A204.1 (cell line): Measurements from ENCODE around the gene TPSAB1.
"Not testable (repeated sequence)": the region's sequence is repeated elsewhere in the genome, so short reads cannot be mapped to it uniquely, and the experiment has no call there.

ENCODE experiments used
- FAIRE-seq: peaks from 2 replicates; lab custom pipeline; 2012; peaks lifted over from hg19 to GRCh38; lab: Jason Lieb, UNC

TPSAB1 gene

DNA sequence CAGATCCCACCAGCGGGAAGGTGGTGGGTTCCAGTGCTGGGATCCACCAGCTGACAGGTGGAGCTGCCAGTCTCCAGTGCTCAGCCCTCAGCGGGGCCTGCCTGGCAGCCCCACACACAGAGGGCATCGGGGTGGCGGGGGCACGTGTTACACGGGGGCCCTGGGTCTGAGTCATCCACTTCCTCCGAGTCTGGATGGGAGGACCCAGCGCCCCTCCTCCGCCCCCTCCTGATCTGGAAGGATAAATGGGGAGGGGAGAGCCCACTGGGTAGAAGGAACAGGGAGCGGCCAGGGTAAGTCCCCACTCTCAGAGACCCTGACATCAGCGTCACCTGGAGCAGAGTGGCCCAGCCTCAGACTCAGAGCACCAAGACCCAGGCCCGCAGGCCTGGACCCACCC, at the start of gene TPSAB1:
TPSAB1 (plus strand) TSS at position 270 of the 400 bp plus-strand sequence. CDS start 234 bp downstream, outside the sequence.
- not testable (repeated sequence) for FAIRE-seq

DNA sequence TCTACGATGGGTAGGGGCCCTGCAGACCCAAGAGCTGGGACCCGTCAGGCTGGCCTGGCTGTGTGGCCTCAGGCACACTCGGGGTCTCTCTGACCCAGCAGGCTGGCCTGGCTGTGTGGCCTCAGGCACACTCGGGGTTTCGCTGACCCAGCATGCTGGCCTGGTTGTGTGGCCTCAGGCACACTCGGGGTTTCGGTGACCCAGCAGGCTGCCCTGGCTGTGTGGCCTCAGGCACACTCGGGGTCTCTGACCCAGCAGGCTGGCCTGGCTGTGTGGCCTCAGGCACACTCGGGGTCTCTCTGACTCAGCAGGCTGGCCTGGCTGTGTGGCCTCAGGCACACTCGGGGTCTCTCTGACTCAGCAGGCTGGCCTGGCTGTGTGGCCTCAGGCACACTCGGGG, 49.7 kb upstream of the TPSAB1 start:
- not testable (repeated sequence) for FAIRE-seq

DNA sequence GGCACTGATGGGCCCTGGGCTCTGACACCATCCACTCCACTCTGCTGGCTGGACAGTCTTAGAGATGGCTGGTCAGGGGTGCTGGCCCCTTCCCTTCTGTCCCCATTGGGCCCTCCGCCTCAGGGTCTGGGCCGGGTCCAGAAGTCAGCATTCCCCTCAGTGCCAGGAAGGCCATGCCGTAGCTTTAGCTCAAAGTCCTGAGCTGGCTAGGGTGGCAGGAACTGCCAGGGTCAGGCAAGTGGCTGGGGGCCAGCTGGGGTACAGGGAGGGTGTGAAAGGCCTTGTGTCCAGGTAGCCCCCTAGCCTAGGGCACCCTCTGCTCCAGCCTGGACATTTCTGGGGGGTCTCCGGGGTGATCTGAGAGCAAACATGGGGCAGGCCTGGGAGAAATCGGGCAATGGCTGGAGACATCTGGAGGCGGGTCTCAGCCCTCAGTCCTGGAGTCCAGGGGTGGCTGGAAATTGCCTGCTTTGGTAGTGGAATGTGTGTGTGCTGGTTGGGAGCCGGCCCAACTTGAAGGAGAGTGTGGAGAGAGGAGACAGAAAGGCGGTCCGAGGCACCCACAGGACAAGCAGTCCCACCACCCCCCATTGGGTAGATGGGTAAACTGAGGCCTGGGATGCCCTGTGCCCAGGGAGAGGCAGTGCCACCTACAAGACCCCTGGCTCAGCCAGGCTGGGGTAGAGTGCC, 48.0 kb upstream of the TPSAB1 start:
- no peak for FAIRE-seq

DNA sequence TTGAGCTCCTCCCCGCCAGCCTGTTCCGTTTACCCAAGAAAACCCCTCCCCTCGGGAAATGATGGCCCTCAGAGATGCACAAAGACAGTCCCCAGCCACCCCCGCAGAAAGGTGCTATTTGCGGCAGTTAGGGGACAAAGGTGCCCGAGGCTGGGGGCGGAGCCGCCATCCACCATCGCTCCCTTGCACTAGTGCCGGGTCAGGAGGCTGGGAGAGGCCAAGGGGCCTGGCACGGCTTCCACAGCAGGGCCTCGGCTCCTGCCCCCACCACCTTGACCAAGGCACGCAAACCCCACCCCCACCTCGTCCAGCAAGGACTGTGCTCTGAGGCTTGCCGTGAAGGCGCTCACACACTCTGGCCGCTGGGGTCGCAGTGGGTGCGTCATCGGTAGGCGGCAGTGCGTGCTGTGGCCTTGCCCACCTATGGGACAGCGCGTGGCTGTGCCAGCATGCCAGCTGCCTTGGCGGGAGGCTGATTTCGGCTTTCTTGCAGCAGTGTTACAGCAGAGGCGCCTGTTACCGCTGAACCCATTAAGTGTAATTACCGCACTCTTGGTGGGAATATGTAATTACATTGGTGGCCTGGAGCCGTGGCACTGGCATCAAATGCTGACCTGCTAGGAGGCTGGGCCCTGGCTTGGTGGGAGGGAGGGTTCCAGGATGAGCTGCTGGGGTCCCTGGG, 47.2 kb upstream of the TPSAB1 start:
- no peak for FAIRE-seq

DNA sequence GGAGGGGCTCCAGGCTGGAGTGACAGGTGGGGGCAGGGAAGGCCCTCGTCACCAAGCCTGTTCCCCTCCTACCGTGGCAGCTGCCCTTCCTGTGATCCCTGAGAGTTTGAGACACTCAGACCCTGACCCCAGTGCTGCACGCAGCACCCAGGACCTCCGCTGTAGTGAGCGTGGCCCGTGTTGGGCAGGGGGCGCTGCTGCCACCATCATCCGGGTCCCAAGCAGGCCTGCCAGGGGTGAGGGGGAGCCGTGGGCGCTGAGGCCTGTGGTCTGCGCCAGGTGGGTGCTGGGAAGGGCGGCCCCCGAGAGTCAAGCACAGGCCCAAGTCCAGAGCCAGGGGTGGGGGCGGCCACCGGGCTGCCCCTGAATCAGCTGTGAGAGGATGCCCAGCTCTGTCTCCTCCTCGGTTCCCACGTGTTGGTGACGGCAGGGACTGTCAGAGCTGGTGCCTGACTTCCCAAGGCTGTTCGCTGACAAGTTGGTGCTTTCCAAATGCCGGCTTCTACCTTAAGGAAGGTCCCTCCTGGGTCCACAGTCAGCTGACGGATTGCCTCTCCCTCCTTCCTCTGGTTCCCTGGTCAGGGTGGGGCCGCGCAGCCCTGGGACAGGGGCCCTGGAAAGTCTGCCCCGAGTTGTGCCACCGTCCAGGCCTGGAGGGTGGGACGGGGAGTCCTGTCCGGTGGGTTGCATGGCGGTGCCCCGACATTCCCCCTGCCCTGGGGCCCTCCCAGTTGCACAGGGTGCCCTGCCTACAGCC, 46.5 kb upstream of the TPSAB1 start:
- FAIRE-seq: no peak

DNA sequence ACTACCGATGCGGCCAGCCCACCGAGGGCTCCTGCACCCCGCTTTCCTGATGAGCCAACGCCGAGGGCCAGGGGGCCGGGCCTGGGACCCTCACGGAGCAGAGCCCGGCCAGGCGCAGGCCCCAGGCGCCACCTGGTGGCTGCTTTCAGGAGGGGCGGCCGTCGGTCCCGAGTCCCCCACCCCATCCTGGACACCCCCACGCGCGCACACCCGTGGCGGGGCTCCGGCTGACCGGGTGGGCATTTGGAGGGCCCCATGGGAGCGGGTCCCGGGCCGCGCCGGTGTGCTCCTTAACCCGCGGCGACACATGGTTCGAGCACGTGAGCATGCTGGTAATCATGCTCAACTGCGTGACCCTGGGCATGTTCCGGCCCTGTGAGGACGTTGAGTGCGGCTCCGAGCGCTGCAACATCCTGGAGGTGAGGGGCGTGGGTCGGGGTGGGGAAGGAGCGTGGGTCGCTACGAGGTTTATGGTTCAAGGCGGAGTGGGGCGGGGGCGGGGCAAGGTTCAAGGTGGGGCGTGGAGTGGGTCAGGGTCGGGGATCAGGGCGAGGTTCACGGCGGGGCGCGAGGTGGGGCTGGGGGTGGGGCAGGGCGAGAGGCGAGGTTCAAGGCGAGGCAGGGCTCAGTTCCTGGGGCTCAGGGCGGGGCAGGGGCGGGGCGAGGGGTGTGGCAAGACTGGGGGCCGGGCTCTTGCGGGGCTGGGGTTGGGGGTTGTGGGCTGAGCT, 45.7 kb upstream of the TPSAB1 start:
- FAIRE-seq: no peak

DNA sequence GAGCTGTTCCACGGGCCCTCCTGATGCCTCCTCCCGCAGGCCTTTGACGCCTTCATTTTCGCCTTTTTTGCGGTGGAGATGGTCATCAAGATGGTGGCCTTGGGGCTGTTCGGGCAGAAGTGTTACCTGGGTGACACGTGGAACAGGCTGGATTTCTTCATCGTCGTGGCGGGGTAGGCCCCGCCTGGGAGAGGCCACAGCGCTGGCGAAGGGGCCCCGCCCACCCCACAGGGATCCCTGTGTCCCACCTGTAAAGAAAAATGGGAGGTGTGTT, 45.2 kb upstream of the TPSAB1 start:
- FAIRE-seq: no peak

DNA sequence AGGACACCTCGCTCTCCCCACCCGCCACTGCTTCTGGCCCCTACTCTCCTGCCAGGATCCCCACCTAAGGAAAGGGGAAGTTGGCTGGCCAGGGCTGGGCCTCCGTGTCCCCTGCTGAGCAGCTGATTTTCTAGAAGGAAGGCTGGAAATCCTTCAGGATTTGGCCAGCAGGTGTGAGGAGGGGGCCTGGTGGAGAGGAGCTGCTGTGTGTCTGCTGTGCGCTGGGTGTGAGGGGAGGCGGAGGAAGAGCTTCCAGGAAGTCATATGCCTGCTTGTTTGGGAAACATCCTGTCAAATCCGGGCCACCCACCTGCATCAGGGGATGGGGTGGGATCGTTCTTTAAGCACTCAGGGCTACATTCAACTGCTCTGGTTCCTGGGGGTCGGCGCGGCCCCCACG, 44.0 kb upstream of the TPSAB1 start:
- no peak for FAIRE-seq

DNA sequence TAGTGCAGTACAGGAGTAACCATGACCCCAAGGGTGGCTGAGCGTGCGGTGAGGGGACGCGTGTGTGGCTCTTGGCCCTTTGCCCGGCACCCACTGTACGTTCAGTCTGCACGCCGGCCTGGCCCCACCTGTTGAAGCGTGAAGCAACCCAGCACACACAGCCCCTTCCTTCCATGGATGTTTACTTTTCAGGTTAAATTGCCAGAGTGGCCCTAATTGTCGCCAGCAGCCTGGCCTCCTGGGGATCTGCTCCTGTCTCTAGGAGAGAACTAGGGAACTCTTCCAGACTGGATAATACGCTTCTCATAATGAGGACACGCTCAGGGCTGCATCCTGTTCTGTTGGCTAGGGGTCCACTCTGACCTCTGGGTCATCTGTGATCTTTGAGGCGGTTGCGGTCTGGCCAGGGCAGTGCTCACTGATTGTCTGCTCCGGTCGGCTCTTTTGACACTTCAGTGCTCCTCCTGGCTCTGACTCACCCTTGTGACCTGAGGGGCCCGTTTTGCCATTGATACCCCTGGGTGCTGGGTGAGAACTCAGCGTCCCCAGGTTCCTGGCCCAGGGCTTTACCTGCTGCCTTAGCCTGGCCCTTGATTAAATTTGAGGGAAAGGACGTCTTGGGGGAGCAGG, 43.2 kb upstream of the TPSAB1 start:
- no peak for FAIRE-seq

DNA sequence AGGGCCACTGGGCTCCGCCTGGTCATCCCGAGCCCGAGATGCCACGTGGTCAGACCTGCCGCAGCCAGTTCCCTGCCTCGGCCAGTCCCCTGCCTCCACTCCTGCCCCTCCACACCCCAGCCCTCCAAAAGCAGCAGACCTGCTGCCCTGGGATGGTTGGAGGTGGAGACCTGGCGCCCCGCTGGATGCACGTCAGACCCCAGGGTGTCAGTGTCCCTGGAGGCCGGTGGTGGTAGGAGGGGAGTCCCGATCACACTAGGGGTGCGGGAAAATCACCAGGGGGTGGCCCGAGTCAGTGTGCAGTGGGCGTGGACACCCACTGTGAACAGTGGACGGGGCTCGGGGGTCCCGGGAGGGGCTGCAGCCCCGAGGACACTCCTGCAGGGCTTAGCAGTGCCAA, 42.3 kb upstream of the TPSAB1 start:
- no peak for FAIRE-seq

DNA sequence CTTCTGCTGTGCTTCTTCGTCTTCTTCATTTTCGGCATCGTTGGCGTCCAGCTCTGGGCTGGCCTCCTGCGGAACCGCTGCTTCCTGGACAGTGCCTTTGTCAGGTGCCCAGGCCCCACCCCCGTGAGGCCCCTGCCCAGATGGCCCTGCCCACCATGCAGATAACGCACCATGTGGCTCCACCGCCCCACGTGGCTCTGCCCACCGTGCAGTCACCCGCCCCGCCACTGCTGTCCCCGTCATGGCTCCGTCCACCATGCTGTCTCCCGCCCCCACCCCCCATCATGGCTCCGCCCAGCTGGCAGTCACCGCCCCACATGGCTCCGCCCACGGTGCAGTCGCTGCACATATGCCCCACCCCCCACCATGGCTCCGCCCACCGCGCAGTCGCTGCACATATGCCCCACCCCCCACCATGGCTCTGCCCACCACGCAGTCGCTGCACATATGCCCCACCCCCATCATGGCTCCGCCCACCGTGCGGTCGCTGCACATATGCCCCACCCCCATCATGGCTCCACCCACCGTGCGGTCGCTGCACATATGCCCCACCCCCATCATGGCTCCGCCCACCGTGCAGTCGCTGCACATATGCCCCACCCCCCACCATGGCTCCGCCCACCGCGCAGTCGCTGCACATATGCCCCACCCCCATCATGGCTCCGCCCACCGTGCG, 41.7 kb upstream of the TPSAB1 start:
- FAIRE-seq: not testable (repeated sequence)

DNA sequence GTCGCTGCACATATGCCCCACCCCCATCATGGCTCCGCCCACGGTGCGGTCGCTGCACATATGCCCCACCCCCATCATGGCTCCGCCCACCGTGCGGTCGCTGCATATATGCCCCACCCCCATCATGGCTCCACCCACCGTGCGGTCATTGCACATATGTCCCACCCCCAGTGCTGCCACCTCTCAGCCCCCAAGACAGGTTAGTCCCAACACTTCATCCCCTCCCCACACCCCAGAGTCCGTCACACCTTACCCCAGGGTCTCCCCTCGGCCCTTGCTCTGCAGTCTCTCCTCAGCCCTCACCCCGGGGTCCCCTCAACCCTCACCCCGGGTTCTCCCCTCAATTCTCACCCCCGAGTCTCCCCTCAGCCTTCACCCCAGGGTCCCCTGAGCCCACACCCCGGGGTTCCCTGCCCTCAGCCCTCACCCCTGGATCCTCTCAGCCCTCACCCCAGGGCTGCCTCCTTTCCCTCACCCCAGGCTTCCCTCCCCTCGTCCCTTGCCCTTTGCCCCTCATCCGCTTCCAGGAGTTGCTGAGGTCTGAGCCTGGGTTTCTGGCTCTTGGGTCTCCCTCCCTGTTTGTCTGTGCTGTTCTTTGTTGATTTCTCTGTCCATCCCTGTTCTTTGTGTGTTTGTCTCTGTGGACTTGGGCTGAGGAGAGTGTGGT, 41.0 kb upstream of the TPSAB1 start:
- FAIRE-seq: no peak

DNA sequence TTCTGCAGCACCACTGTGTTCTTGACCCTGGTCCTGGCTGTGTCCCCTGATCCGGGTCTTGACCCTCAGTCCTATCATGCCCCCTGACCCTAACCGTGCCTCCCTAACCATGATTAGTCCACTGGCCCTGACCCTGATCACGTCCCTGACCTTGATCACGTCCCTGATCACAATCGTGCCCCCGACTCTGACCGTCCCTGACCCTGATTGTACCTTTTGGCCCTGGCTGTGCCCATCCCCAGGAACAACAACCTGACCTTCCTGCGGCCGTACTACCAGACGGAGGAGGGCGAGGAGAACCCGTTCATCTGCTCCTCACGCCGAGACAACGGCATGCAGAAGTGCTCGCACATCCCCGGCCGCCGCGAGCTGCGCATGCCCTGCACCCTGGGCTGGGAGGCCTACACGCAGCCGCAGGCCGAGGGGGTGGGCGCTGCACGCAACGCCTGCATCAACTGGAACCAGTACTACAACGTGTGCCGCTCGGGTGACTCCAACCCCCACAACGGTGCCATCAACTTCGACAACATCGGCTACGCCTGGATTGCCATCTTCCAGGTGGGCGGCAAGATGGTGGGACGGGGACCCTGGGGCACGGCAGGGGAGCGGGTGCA, 40.4 kb upstream of the TPSAB1 start:
- FAIRE-seq: no peak

DNA sequence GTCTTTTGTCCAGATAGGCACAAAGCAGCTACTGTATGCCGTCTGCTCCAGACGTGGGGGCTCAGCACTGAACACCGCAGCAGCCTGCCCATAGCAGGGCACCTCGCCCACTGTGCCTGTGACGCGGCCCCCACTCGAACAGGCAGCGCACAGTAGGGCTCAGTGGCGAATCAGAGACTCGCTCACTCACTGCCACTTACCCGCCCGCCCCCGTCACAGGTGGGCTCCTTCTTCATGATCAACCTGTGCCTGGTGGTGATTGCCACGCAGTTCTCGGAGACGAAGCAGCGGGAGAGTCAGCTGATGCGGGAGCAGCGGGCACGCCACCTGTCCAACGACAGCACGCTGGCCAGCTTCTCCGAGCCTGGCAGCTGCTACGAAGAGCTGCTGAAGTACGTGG, 39.1 kb upstream of the TPSAB1 start:
- FAIRE-seq: no peak

DNA sequence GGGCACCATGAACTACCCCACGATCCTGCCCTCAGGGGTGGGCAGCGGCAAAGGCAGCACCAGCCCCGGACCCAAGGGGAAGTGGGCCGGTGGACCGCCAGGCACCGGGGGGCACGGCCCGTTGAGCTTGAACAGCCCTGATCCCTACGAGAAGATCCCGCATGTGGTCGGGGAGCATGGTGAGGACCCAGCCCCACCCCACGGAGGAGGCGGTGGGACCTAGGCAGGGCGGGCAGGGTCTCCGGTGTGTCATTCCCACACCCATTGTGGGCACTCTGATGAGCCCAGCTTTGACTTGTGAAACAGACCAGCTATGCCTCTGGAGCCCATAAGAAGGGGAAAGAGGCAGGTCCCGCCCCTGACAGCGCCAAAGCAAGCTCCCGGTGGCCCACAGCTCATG, 38.2 kb upstream of the TPSAB1 start:
- no peak for FAIRE-seq

DNA sequence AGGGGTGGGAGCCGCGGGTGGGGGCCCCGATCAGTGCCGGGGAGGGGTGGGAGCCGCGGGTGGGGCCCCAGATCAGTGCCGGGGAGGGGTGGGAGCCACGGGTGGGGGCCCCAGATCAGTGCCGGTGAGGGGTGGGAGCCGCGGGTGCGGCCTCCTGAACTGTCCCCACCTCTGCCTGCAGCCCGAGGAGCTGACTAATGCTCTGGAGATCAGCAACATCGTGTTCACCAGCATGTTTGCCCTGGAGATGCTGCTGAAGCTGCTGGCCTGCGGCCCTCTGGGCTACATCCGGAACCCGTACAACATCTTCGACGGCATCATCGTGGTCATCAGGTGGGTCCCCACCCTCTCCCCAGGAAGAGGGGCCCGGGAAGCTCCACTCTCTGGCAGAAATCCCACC, 35.6 kb upstream of the TPSAB1 start:
- no peak for FAIRE-seq

DNA sequence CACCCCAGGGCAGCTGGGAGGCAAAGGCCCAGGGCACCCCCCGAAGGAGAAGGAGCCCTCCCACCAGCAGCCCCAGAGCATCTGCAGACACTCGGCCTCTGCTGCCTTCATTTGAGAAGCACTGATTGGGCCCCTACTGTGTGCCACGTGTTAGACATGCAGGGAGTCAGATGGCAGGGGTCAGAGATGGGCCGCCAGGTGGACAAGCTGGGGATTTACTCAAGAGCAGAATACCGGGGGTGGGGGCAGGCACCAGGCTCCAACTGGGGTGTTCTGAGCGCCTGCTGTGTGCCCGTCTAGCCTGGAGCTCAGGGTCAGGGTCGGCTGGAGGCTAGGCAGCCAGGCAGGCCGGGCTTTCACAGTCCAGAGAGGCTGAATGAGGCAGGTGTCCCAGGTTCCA, 34.2 kb upstream of the TPSAB1 start:
- FAIRE-seq: no peak

DNA sequence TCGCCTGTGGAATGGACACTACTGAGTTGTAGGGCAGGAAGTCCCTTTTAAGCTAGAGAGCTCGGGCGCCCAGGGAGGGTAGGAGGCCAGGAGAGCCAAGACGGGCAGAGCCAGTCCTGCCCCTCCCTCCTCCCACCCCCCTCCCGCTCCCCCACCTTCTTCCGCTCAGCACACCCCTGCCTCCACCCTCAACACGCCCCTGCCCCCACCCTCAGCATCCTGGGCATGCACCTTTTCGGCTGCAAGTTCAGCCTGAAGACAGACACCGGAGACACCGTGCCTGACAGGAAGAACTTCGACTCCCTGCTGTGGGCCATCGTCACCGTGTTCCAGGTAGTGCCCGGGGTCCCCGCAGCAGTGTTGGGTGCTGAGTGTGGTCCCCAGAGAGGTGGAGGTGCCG, 33.7 kb upstream of the TPSAB1 start:
- no peak for FAIRE-seq

DNA sequence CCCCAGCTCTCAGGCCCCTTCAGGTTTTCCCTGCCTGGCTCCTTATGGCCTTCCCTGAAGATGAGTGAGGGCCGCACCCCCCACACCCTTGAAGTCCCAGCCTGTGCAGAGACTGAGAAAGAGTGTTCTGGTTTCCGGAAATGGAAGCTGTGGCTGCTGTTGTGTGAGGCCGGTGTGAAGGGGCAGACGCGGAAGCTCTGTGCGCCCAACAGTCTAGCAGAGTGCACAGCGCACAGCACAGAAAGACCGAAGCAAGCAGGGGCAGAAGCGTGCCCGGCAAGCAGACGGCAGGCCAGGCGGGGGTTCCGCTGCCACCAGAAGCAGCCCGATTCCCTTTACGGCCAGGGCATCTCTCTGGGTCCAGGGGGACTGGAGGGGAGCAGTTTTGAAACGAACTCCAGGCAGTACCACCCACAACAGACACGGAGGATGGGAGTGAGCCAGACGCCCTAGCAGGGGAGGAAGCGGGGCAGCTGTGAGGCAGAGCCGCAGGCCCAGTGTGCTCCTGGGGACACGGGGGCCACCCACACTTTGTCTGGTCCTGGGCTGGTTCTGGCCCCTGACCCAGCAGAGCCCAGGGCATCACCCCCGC, 32.2 kb upstream of the TPSAB1 start:
- FAIRE-seq: no peak

DNA sequence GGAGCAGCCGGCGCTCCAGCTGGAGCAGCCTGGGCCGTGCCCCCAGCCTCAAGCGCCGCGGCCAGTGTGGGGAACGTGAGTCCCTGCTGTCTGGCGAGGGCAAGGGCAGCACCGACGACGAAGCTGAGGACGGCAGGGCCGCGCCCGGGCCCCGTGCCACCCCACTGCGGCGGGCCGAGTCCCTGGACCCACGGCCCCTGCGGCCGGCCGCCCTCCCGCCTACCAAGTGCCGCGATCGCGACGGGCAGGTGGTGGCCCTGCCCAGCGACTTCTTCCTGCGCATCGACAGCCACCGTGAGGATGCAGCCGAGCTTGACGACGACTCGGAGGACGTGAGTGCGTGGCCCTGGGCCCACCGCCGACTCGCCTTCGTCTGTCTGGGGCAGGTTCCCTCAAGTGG, 31.4 kb upstream of the TPSAB1 start:
- FAIRE-seq: no peak

DNA sequence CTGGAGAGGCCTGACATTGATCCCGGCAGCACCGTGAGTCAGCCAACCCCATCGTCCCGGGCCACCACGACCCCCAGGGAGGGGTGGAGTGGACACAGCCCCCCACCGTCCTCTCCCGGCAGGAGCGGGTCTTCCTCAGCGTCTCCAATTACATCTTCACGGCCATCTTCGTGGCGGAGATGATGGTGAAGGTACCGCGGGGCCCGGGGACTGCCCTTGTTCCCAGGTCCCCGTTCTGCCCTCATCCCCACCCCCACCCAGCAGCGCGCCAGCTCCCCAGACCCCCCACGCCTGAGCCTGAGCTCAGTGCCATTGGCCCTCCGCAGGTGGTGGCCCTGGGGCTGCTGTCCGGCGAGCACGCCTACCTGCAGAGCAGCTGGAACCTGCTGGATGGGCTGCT, 30.0 kb upstream of the TPSAB1 start:
- no peak for FAIRE-seq
